H1 (cell line): Measurements from ENCODE around the gene XAB2. TPM values are rescaled to one million over a fixed set of nuclear protein-coding genes. Genes with fewer than 3 reads are reported as not detected.
A peak's percentile ranks its signal among the peaks of the same experiment; 100 is the strongest.

Experiments used
- CTCF ChIA-PET: fragments of 300-600 bp; sonication (Branson Sonifier 250); formaldehyde crosslinking; loops from one replicate; lab custom pipeline; 2021; ENCODE audit not compliant: partially characterized antibody; lab: Charles Lee
- POLR2A ChIA-PET: fragments of 300-600 bp; sonication (Branson Sonifier 250); formaldehyde crosslinking; loops from one replicate; lab custom pipeline; 2021; ENCODE audit warnings: inconsistent platforms; ENCODE audit not compliant: partially characterized antibody; lab: Charles Lee
- DNase-seq, 2 experiments: peaks; one replicate each; pipeline versions ENCODE4 v3.0.0 to v3.0.0-alpha.2; 2010 to 2022; ENCODE audit warnings: low spot score in 2 of 2, low read depth in 1 of 2, mixed read lengths in 1 of 2
- FAIRE-seq: peaks from 2 replicates; lab custom pipeline; 2011; peaks lifted over from hg19 to GRCh38; lab: Jason Lieb, UNC
- H2AFZ ChIP-seq: 2 replicates; pipeline ENCODE4 v1.8.1; 2012; ENCODE audit warnings: low read length, inconsistent platforms
- H2AK5ac ChIP-seq: 2 replicates; pipeline ENCODE4 v1.6.1; 2013; ENCODE audit warnings: low read depth, low read length
- H2BK120ac ChIP-seq: replicated peaks from 2 replicates; pipeline ENCODE3; 2013; ENCODE audit warnings: low read depth, low read length, inconsistent platforms
- H2BK12ac ChIP-seq: 2 replicates; pipeline ENCODE4 v1.6.1; 2013; ENCODE audit warnings: low read depth, low read length
- H2BK15ac ChIP-seq: 2 replicates; pipeline ENCODE4 v1.6.1; 2013; ENCODE audit warnings: low read length
- H2BK20ac ChIP-seq: 2 replicates; pipeline ENCODE4 v1.6.1; 2013; ENCODE audit warnings: low read length
- H2BK5ac ChIP-seq: 2 replicates; pipeline ENCODE4 v1.6.1; 2013; ENCODE audit warnings: low read depth, low read length
- H3K14ac ChIP-seq: 2 replicates; pipeline ENCODE4 v1.6.1; 2013; ENCODE audit warnings: inconsistent platforms; ENCODE audit not compliant: insufficient read length
- H3K18ac ChIP-seq: 2 replicates; pipeline ENCODE4 v1.6.1; 2013; ENCODE audit warnings: low read length; ENCODE audit errors: extremely low read depth
- H3K23ac ChIP-seq: 2 replicates; pipeline ENCODE4 v1.6.1; 2013; ENCODE audit warnings: inconsistent platforms; ENCODE audit not compliant: insufficient read length
- H3K23me2 ChIP-seq: 2 replicates; pipeline ENCODE4 v1.6.1; 2013; ENCODE audit warnings: low read depth, low read length
- H3K27ac ChIP-seq: 2 replicates; pipeline ENCODE4 v1.6.1; 2011; ENCODE audit warnings: low read depth, low read length, inconsistent platforms
- H3K27me3 ChIP-seq, 4 experiments: replicated peaks in 1 of 4; 1 replicate in 1 of 4; 2 replicates in 3 of 4; pipeline versions ENCODE4 v1.6.1 to v1.8.1; 2011 to 2013; ENCODE audit warnings: low read length in 3 of 4, mild to moderate bottlenecking in 3 of 4, inconsistent platforms in 2 of 4, mixed read lengths in 2 of 4, moderate library complexity in 1 of 4; ENCODE audit not compliant: control insufficient read depth in 3 of 4, insufficient read depth in 3 of 4; ENCODE audit errors: extremely low read depth in 1 of 4
- H3K36me3 ChIP-seq, 4 experiments: 2 replicates each; pipeline versions ENCODE4 v1.6.1 to v1.8.1; 2011 to 2013; ENCODE audit warnings: mild to moderate bottlenecking in 4 of 4, low read length in 3 of 4, moderate library complexity in 2 of 4, control low read depth in 1 of 4, inconsistent platforms in 1 of 4; ENCODE audit not compliant: insufficient read depth in 4 of 4, control insufficient read depth in 2 of 4
- H3K4ac ChIP-seq: replicated peaks from 2 replicates; pipeline ENCODE3; 2013; ENCODE audit warnings: low read length, low read depth, mixed read lengths, inconsistent platforms; ENCODE audit not compliant: insufficient read length
- H3K4me1 ChIP-seq, 4 experiments: replicated peaks in 1 of 4; 1 replicate in 1 of 4; 2 replicates in 3 of 4; pipeline versions ENCODE4 v1.6.1 to v1.8.1; 2011 to 2013; ENCODE audit warnings: low read length in 3 of 4, inconsistent platforms in 2 of 4, mixed read lengths in 1 of 4; ENCODE audit not compliant: insufficient read depth in 4 of 4, control insufficient read depth in 3 of 4
- H3K4me2 ChIP-seq, 2 experiments: 2 replicates each; pipeline versions ENCODE4 v1.6.1 to v1.8.1; 2011 to 2013; ENCODE audit warnings: low read depth in 2 of 2, low read length in 2 of 2, control low read depth in 1 of 2, inconsistent platforms in 1 of 2, mild to moderate bottlenecking in 1 of 2; ENCODE audit not compliant: insufficient read depth in 1 of 2
- H3K4me3 ChIP-seq, 4 experiments: fragments of 200-600, 300-600 bp in 1 of 4; sonication (generic), shearing (Covaris generic), sonication (Bioruptor Twin) in 1 of 4; 2 replicates each; pipeline versions ENCODE4 v1.5.1 to v1.8.1; 2011 to 2016; ENCODE audit warnings: low read length in 4 of 4, low read depth in 3 of 4, control low read depth in 2 of 4, inconsistent platforms in 2 of 4, mild to moderate bottlenecking in 2 of 4, mixed read lengths in 1 of 4, moderate library complexity in 1 of 4; ENCODE audit not compliant: insufficient read depth in 2 of 4; ENCODE audit errors: extremely low read depth in 1 of 4
- H3K56ac ChIP-seq: replicated peaks from 2 replicates; pipeline ENCODE3; 2013; ENCODE audit warnings: low read depth, mild to moderate bottlenecking, mixed read lengths, low read length, inconsistent platforms; ENCODE audit not compliant: insufficient read length
- H3K79me1 ChIP-seq: 2 replicates; pipeline ENCODE4 v1.6.1; 2013; ENCODE audit warnings: low read depth, low read length, control low read depth
- H3K79me2 ChIP-seq, 2 experiments: 2 replicates each; pipeline versions ENCODE4 v1.6.1 to v1.8.1; 2012 to 2013; ENCODE audit warnings: low read length in 2 of 2, mild to moderate bottlenecking in 2 of 2, inconsistent platforms in 1 of 2; ENCODE audit not compliant: insufficient read depth in 2 of 2, control insufficient read depth in 1 of 2
- H3K9ac ChIP-seq, 4 experiments: replicated peaks in 1 of 4; 1 replicate in 1 of 4; 2 replicates in 3 of 4; pipeline versions ENCODE4 v1.6.1 to v1.8.1; 2011 to 2013; ENCODE audit warnings: low read depth in 3 of 4, low read length in 3 of 4, control low read depth in 2 of 4, mild to moderate bottlenecking in 2 of 4, moderate library complexity in 2 of 4, inconsistent platforms in 1 of 4; ENCODE audit errors: extremely low read depth in 1 of 4
- H3K9me3 ChIP-seq, 2 experiments: 2 replicates each; pipeline versions ENCODE4 v1.6.1 to v1.8.1; 2012 to 2013; ENCODE audit warnings: mild to moderate bottlenecking in 2 of 2, moderate library complexity in 2 of 2, control low read depth in 1 of 2, inconsistent platforms in 1 of 2, low read depth in 1 of 2, low read length in 1 of 2, mixed read lengths in 1 of 2; ENCODE audit not compliant: insufficient read depth in 2 of 2
- H4K20me1 ChIP-seq, 2 experiments: replicated peaks in 1 of 2; 2 replicates each; pipeline versions ENCODE3 to v1.8.1; 2011 to 2013; ENCODE audit warnings: inconsistent platforms in 2 of 2, low read length in 2 of 2, mild to moderate bottlenecking in 1 of 2; ENCODE audit not compliant: insufficient read depth in 2 of 2, control insufficient read depth in 1 of 2
- H4K5ac ChIP-seq: 2 replicates; pipeline ENCODE4 v1.6.1; 2013; ENCODE audit warnings: low read length, low read depth, mixed read lengths, inconsistent platforms; ENCODE audit not compliant: insufficient read length
- H4K8ac ChIP-seq: 2 replicates; pipeline ENCODE4 v1.8.0; 2013; ENCODE audit warnings: mild to moderate bottlenecking, moderate library complexity, low read length, inconsistent platforms; ENCODE audit not compliant: insufficient read depth; ENCODE audit errors: extremely low read depth
- H4K91ac ChIP-seq: replicated peaks from 2 replicates; pipeline ENCODE3; 2013; ENCODE audit warnings: low read length, mixed read lengths, inconsistent platforms; ENCODE audit not compliant: insufficient read length
- SIN3A ChIP-seq, 2 experiments: IDR thresholded peaks in 1 of 2; conservative IDR thresholded peaks in 1 of 2; 2 replicates each; pipeline ENCODE4 v1.6.1; 2011 to 2012; ENCODE audit warnings: low read length in 2 of 2, improper control_type of control experiment in 1 of 2, low read depth in 1 of 2, mild to moderate bottlenecking in 1 of 2
- WGBS, 2 experiments: shearing (Covaris generic) in 1 of 2; methylation state at CpG; one replicate each; pipeline versions ENCODE4 v1.1.6 to v1.1.7; 2013 to 2015; ENCODE audit warnings: low lambda C conversion rate in 2 of 2, mixed read lengths in 2 of 2, inconsistent platforms in 1 of 2, low coverage in 1 of 2, missing lambda C conversion rate in 1 of 2; ENCODE audit not compliant: insufficient replicate concordance in 2 of 2, insufficient coverage in 1 of 2, insufficient read length in 1 of 2; ENCODE audit errors: extremely low coverage in 1 of 2, missing lambda C conversion rate in 1 of 2; 5-methylcytosine and 5-hydroxymethylcytosine counted together
- polyA plus RNA-seq, 7 experiments: library from polyadenylated mRNA; depleted of rRNA in 3 of 7; stranded (reverse) in 5 of 7; unstranded in 2 of 7; fragments of >200 nt in 5 of 7; fragments of 200-250 nt in 2 of 7; gene quantifications; 1 replicate in 5 of 7; 2 replicates in 1 of 7; 4 replicates in 1 of 7; pipeline versions ENCODE4 v1.2.1 to v1.2.3, GENCODE V29; 2011 to 2013; ENCODE audit warnings: missing spikeins in 2 of 7, mixed read lengths in 2 of 7
- total RNA-seq: library from RNA; stranded (reverse); fragmentation: NEBNext Ultra II Directional; extraction: Animal tissue kit (Norgen Biotek cat#: 25700); gene quantifications from 2 replicates; pipeline ENCODE4 v1.2.1, GENCODE V29; 2021

Gene XAB2
- total and polyA plus RNA-seq, 2 of the 8 experiments (the other 6 are each of a cell fraction or from before 2014, with no cell fraction given): 48.2 to 49.4 TPM

GRCh38 chr19:7635670-7636069 lies 6.3 kb upstream of the XAB2 start:
- Histone ChIP-seq H3K23me2 (peaks cover 5% of the 10 kb centered on the region; the same call in 1 of the 2 replicates), H3K79me2 (peaks cover 3% of the 10 kb centered on the region in 2 experiments; a peak in 3 of 4 replicates), H2AFZ (no peak overlapping the region), H3K4me1 (peaks cover 0 to 6% (median under 1%) of the 10 kb centered on the region in 4 experiments; a peak in 3 of 7 replicates), H3K23ac (no peak overlapping the region), H3K27me3 (peaks cover 3 to 19% (median 16%) of the 10 kb centered on the region in 4 experiments), H4K5ac (no peak overlapping the region), H3K14ac (no peak overlapping the region), H3K4me3 (no peak overlapping the region), H3K4me2 (no peak overlapping the region; a peak in 1 of 4 replicates), H4K91ac (no peak overlapping the region), H2BK12ac (no peak overlapping the region), H3K79me1 (peaks cover 2% of the 10 kb centered on the region), H3K56ac (no peak overlapping the region), H3K9ac (no peak overlapping the region), H2BK20ac (no peak overlapping the region), H4K20me1 (peaks cover 3 to 14% of the 10 kb centered on the region in 2 experiments), H3K27ac (no peak overlapping the region), H2BK5ac (no peak overlapping the region), H2BK15ac (no peak overlapping the region), H2BK120ac (no peak overlapping the region), H3K18ac (no peak overlapping the region), H3K36me3 (peaks cover 0 to 6% (median 0%) of the 10 kb centered on the region in 4 experiments; a peak in 3 of 8 replicates), H4K8ac (no peak overlapping the region), H3K4ac (no peak overlapping the region), H3K9me3 (no peaks in the 10 kb centered on the region; a peak in 1 of 4 replicates), H2AK5ac (0 out of 2 replicates have a peak overlapping the region, but pooled peaks have one; percentile 11)
- no peak for FAIRE-seq
- no peak for TF ChIP-seq SIN3A (conservative IDR thresholded peaks at IDR 0.05 in 1 of 2, IDR thresholded peaks at IDR 0.05 in 1 of 2; ENCODE audit: low read depth in 1 of 2, low read length in 2 of 2)
- POLR2A ChIA-PET: interaction anchor here (0.8 to 5.7 kb wide), 3 partner anchors 12 to 58 kb away, joined by 3 to 34 read pairs (median 3); no protein-coding TSS in a partner anchor
- DNase-seq: no peak
- CTCF ChIA-PET: interaction anchor here (1.0 to 1.7 kb wide), 5 partner anchors 39 to 164 kb away, joined by 3 to 7 read pairs (median 5); partner anchors contain the start of gene TRAPPC5
- 80% methylated on average over 6 of the region's 6 CpGs; no CpG with 5 or more reads in 1 of the 2 experiments for WGBS, 2 experiments
